HT-29 (cell line): Measurements from ENCODE around the gene ATXN1. TPM values are rescaled to one million over a fixed set of nuclear protein-coding genes. Genes with fewer than 3 reads are reported as not detected.

Source experiments
- DNase-seq: peaks from one replicate; pipeline ENCODE4 v3.0.0-alpha.2; 2015; ENCODE audit warnings: low spot score
- total RNA-seq: library from RNA; depleted of rRNA; stranded (reverse); fragments of >200 nt; shearing (Covaris generic); gene quantifications from 2 replicates; pipeline ENCODE4 v1.2.3, GENCODE V29; 2014

The ATXN1 gene
- total RNA-seq, 1 experiment from 2014 or later, result 39.1 TPM

GRCh38 chr6:16257999-16258708 is 503.1 kb downstream of the ATXN1 start:
- no peak for DNase-seq

- no peak for DNase-seq
Measured at GRCh38 chr6:16256781-16257180, 504.5 kb downstream of the ATXN1 start.

- no peak for DNase-seq
Measured at GRCh38 chr6:16254535-16254934, 506.7 kb downstream of the ATXN1 start.

- DNase-seq, result no peak
Measured at GRCh38 chr6:16253399-16254144, 507.7 kb downstream of the ATXN1 start.

- no peak for DNase-seq
Measured at GRCh38 chr6:16252686-16253299, 508.5 kb downstream of the ATXN1 start.

- DNase-seq, result no peak
Measured at GRCh38 chr6:16251706-16252105, 509.6 kb downstream of the ATXN1 start.

GRCh38 chr6:16249971-16250370 is 511.3 kb downstream of the ATXN1 start:
- no peak for DNase-seq
